ENCODE measurements around the gene PRMT1. TPM values are rescaled to one million over a fixed set of nuclear protein-coding genes. Genes with fewer than 3 reads are reported as not detected.

The PRMT1 gene
- total RNA-seq, 6 donors from 2014 or later, result 65.6 to 155 (median 82.0) TPM

DNA sequence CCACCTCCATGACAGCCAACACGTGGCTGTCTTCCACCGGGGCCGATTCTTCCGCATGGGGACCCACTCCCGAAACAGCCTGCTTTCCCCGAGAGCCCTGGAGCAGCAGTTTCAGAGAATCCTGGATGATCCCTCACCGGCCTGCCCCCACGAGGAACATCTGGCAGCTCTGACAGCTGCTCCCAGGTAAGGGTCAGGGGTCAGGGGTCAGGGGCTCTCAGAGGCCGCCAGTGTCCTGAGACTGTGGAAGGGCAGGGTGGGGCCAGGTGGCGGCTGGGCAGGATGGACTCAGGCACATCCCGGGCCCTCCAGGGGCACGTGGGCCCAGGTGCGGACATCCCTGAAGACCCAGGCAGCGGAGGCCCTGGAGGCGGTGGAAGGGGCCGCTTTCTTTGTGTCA is 28.8 kb downstream of the PRMT1 start:
- WGBS, 2 donors, result 90 to 91% methylated on average over 8 to 15 of the region's 16 CpGs
- ATAC-seq (ENCODE audit: low FRiP score in 2 of 2) (no peak), DNase-seq (no peak)
- Histone ChIP-seq H3K27ac (no peak overlapping the region), H3K4me3 (no peak overlapping the region), H3K4me1 (no peaks in the 10 kb centered on the region), H3K27me3 (no peaks in the 10 kb centered on the region), H3K9me3 (no peaks in the 10 kb centered on the region), H3K36me3 (no peaks in the 10 kb centered on the region)
- TF ChIP-seq, protein P1, sequence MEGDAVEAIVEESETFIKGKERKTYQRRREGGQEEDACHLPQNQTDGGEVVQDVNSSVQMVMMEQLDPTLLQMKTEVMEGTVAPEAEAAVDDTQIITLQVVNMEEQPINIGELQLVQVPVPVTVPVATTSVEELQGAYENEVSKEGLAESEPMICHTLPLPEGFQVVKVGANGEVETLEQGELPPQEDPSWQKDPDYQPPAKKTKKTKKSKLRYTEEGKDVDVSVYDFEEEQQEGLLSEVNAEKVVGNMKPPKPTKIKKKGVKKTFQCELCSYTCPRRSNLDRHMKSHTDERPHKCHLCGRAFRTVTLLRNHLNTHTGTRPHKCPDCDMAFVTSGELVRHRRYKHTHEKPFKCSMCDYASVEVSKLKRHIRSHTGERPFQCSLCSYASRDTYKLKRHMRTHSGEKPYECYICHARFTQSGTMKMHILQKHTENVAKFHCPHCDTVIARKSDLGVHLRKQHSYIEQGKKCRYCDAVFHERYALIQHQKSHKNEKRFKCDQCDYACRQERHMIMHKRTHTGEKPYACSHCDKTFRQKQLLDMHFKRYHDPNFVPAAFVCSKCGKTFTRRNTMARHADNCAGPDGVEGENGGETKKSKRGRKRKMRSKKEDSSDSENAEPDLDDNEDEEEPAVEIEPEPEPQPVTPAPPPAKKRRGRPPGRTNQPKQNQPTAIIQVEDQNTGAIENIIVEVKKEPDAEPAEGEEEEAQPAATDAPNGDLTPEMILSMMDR (IDR thresholded peaks at IDR 0.05), result no peak
- TF ChIP-seq EP300 (IDR thresholded peaks at IDR 0.05) (no peak), POLR2A (IDR thresholded peaks at IDR 0.05) (no peak), POLR2AphosphoS5 (IDR thresholded peaks at IDR 0.05) (no peak)

DNA sequence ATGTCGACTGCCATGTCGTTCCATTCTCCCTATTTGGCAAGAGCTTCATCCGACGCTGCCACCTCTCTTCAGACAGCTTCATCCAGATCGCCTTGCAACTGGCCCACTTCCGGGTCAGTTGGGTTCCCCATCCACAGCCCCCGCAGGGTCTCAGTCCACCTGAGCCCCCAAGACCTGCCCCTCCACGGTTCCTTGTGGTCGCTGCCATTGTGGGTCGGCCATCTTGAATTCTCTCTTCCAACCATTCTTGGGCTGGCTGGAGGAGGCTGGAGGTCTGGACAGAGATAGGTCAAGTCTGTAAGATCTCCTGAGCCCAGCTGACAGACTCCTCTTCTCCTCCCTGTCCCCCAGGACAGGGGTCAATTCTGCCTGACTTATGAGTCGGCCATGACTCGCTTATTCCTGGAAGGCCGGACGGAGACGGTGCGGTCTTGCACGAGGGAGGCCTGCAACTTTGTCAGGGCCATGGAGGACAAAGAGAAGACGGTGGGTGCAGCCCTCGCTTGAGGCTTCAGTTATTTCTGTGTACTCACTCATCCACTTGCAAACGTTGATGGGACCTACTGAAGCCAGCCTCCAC is 33.4 kb downstream of the PRMT1 start:
- TF ChIP-seq EP300 (IDR thresholded peaks at IDR 0.05), result no peak
- no peak for ATAC-seq (ENCODE audit: low FRiP score in 2 of 2)
- no peaks in the 10 kb centered on the region for H3K9me3 ChIP-seq
- H3K27ac ChIP-seq, result no peak overlapping the region
- no peaks in the 10 kb centered on the region for H3K36me3 ChIP-seq
- no peak for DNase-seq
- no peaks in the 10 kb centered on the region for H3K27me3 ChIP-seq
- no peak overlapping the region for H3K4me3 ChIP-seq
- WGBS, 2 donors, result 91 to 92% methylated on average over 20 of the region's 20 CpGs
- no peaks in the 10 kb centered on the region for H3K4me1 ChIP-seq

DNA sequence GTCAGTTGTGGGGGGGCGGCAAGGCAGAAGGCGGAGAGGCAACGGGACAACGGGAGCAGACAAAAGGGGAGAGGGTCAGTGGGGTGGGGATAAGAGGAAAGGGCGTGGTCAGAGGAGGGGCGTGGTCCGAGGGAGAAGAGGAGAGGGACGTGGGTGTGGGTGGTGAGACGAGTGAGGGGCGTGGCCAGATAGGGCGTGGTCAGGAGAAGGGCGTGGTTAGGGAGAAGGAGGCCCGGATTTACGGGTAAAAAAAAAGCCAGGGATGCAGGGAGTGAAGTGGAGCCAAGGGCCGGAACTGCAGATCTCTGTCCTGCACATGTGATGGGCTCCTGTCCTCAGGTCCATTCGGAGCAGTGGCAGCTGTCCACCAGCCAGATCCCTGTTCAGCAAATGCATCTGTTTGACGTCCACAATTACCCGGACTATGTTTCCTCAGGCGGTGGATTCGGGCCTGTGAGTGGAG is 35.4 kb downstream of the PRMT1 start:
- WGBS, 2 donors, result 58 to 63% methylated on average over 20 of the region's 20 CpGs
- no peaks in the 10 kb centered on the region for H3K27me3 ChIP-seq
- H3K27ac ChIP-seq, result no peak overlapping the region
- TF ChIP-seq POLR2A (IDR thresholded peaks at IDR 0.05) (no peak), POLR2AphosphoS5 (IDR thresholded peaks at IDR 0.05) (no peak)
- H3K4me3 ChIP-seq, result no peak overlapping the region
- peak in 1 of 2 donors; percentile 72 for ATAC-seq (ENCODE audit: low FRiP score in 2 of 2)
- peaks cover 0 to 3% (median 0%) of the 10 kb centered on the region in 4 donors for H3K4me1 ChIP-seq
- H3K36me3 ChIP-seq, result no peaks in the 10 kb centered on the region
- H3K9me3 ChIP-seq, result no peaks in the 10 kb centered on the region
- DNase-seq, result no peak

DNA sequence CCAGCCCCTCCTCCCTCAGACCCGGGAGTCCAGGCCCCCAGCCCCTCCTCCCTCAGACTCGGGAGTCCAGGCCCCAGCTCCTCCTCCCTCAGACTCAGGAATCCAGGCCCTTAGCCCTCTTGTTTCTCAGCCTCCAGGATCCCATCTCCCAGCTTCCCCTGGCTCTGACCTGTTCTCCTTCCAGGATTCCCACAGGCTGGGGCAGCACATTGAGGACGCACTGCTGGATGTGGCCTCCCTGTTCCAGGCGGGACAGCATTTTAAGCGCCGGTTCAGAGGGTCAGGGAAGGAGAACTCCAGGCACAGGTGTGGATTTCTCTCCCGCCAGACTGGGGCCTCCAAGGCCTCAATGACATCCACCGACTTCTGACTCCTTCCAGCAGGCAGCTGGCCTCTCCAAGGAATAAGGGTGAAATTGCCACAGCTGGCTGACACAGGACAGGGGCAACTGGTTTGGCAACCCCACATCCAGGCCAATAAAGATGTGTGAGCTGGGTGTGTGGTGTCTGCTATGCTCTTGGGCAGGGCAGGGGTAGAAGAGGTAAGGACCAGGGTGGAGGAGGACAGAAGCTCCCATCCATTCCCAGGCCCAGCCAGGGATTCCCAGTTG is 36.3 kb downstream of the PRMT1 start:
- TF ChIP-seq, protein P1 (IDR thresholded peaks at IDR 0.05), result no peak
- TF ChIP-seq POLR2AphosphoS5 (IDR thresholded peaks at IDR 0.05), result no peak
- TF ChIP-seq EP300 (IDR thresholded peaks at IDR 0.05), result no peak
- no peak for TF ChIP-seq POLR2A (IDR thresholded peaks at IDR 0.05)
- ATAC-seq (ENCODE audit: low FRiP score in 2 of 2) (no peak), DNase-seq (no peak)
- H3K4me3 ChIP-seq, result no peak overlapping the region
- H3K36me3 ChIP-seq, result no peaks in the 10 kb centered on the region
- H3K9me3 ChIP-seq, result no peaks in the 10 kb centered on the region
- WGBS, 2 donors, result 84% methylated on average over 7 of the region's 8 CpGs; no CpG with 5 or more reads in 1 of the 2 donors
- no peak overlapping the region for H3K27ac ChIP-seq
- H3K4me1 ChIP-seq, result peaks cover 0 to 3% (median under 1%) of the 10 kb centered on the region in 4 donors
- H3K27me3 ChIP-seq, result no peaks in the 10 kb centered on the region

DNA sequence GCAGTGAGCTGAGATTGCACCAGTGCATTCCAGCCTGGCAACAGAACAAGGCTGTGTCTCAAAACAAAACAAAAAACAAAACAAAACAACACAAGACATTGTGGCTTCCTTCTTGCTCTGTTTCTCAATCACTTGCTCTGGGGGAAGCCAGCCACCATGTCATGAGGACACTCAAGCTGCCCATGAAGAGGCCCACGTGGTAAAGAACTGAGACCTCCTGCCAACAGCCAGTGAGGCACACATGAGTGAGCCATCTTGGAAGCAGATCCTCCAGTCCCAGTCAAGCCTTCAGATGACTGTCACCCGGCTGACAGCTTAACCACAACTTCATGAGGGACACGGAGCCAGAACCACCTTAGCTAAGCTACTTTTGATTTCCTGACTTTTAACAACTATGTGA is 39.1 kb downstream of the PRMT1 start:
- TF ChIP-seq POLR2A (IDR thresholded peaks at IDR 0.05), result no peak
- TF ChIP-seq POLR2AphosphoS5 (IDR thresholded peaks at IDR 0.05), result no peak
- TF ChIP-seq EP300 (IDR thresholded peaks at IDR 0.05), result no peak
- TF ChIP-seq, protein P1 (IDR thresholded peaks at IDR 0.05), result no peak
- Histone ChIP-seq H3K4me3 (no peak overlapping the region), H3K27ac (no peak overlapping the region), H3K9me3 (no peaks in the 10 kb centered on the region), H3K4me1 (peaks cover 0 to 3% (median 1%) of the 10 kb centered on the region in 4 donors), H3K27me3 (no peaks in the 10 kb centered on the region), H3K36me3 (no peaks in the 10 kb centered on the region)
- 59 to 62% methylated on average over 3 of the region's 3 CpGs for WGBS, 2 donors
- no peak for DNase-seq
- no peak for ATAC-seq (ENCODE audit: low FRiP score in 2 of 2)

Data from upper lobe of left lung (tissue), 6 donors.